ENCODE measurements around the gene MUCL1. TPM values are rescaled to one million over a fixed set of nuclear protein-coding genes. Genes with fewer than 3 reads are reported as not detected.
"Not testable (repeated sequence)": the region's sequence is repeated elsewhere in the genome, so short reads cannot be mapped to it uniquely, and the experiment has no call there.

Gene MUCL1
- total and polyA plus RNA-seq, 2 donors (not counting 1 experiment from before 2014, with no cell fraction given) = not detected

- H3K27me3 ChIP-seq (ENCODE audit: control insufficient read depth, insufficient read depth, low read length) = no peaks in the 10 kb centered on the region
- no peak overlapping the region for H3K4me3 ChIP-seq (replicated peaks in 1 of 4; ENCODE audit: control extremely low read depth in 1 of 4, insufficient read depth in 1 of 4, low read depth in 3 of 4, low read length in 4 of 4)
- no peaks in the 10 kb centered on the region for H3K9me3 ChIP-seq (ENCODE audit: control insufficient read depth, insufficient read depth, low read depth, low read length)
- no peak overlapping the region for H3K4me2 ChIP-seq (ENCODE audit: extremely low read depth, insufficient read depth, low read length)
- H2AFZ ChIP-seq (ENCODE audit: low read length) = no peak overlapping the region
- no peak overlapping the region for H3K27ac ChIP-seq (ENCODE audit: insufficient read depth, low read length)
- no peaks in the 10 kb centered on the region for H3K4me1 ChIP-seq (ENCODE audit: control insufficient read depth, extremely low read depth, insufficient read depth, low read length)
- no peaks in the 10 kb centered on the region for H4K20me1 ChIP-seq (ENCODE audit: control insufficient read depth, extremely low read depth, insufficient read depth, low read length)
- H3K9ac ChIP-seq (ENCODE audit: insufficient read depth, low read length) = no peak overlapping the region
- no peak for TF ChIP-seq EZH2 (IDR thresholded peaks at IDR 0.05; ENCODE audit: low read length, missing control alignments)
- TF ChIP-seq CTCF (conservative IDR thresholded peaks at IDR 0.05 in 1 of 2, IDR thresholded peaks at IDR 0.05 in 1 of 2; ENCODE audit: low read depth in 1 of 2, low read length in 2 of 2) = no peak
- H3K36me3 ChIP-seq (ENCODE audit: control insufficient read depth, insufficient read depth, low read length) = no peaks in the 10 kb centered on the region
- DNase-seq (ENCODE audit: low read depth in 2 of 2) = no peak
- no peaks in the 10 kb centered on the region for H3K79me2 ChIP-seq (ENCODE audit: control insufficient read depth, insufficient read depth, low read length)
Observed at GRCh38 chr12:54882079-54882478, 27.8 kb downstream of the MUCL1 start.

- not testable (repeated sequence) for H3K4me1 ChIP-seq (ENCODE audit: control insufficient read depth, extremely low read depth, insufficient read depth, low read length); DNase-seq (ENCODE audit: low read depth in 2 of 2); H3K27me3 ChIP-seq (ENCODE audit: control insufficient read depth, insufficient read depth, low read length); H3K4me3 ChIP-seq (replicated peaks in 1 of 4; ENCODE audit: control extremely low read depth in 1 of 4, insufficient read depth in 1 of 4, low read depth in 3 of 4, low read length in 4 of 4); H2AFZ ChIP-seq (ENCODE audit: low read length); H3K9me3 ChIP-seq (ENCODE audit: control insufficient read depth, insufficient read depth, low read depth, low read length); H3K9ac ChIP-seq (ENCODE audit: insufficient read depth, low read length); H3K4me2 ChIP-seq (ENCODE audit: extremely low read depth, insufficient read depth, low read length); H3K79me2 ChIP-seq (ENCODE audit: control insufficient read depth, insufficient read depth, low read length); H4K20me1 ChIP-seq (ENCODE audit: control insufficient read depth, extremely low read depth, insufficient read depth, low read length); H3K27ac ChIP-seq (ENCODE audit: insufficient read depth, low read length); H3K36me3 ChIP-seq (ENCODE audit: control insufficient read depth, insufficient read depth, low read length)
Observed at GRCh38 chr12:54882597-54882996, 28.3 kb downstream of the MUCL1 start.

- not testable (repeated sequence) for H3K4me3 ChIP-seq (replicated peaks in 1 of 4; ENCODE audit: control extremely low read depth in 1 of 4, insufficient read depth in 1 of 4, low read depth in 3 of 4, low read length in 4 of 4)
Observed at GRCh38 chr12:54888428-54888827, 34.1 kb downstream of the MUCL1 start.

DNA sequence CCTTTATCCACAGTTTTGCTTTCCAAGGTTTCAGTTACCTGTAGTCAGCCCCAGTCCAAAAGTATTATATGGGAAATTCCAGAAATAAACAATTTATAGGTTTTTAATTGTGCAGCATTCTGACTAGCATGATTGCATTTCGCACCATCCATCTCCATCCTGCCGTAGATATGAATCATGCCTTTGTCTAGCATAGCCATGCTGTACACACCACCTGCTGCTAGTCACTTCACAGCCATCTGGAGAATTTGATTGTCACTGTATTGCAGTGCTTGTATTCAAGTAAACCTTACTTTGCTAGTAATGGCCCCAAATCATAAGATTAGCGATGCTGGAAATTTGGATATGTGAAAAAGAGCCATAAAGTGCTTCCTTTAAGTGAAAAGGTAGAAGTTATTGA lies 36.0 kb downstream of the MUCL1 start:
- no peaks in the 10 kb centered on the region for H3K79me2 ChIP-seq (ENCODE audit: control insufficient read depth, insufficient read depth, low read length)
- H3K36me3 ChIP-seq (ENCODE audit: control insufficient read depth, insufficient read depth, low read length) = no peaks in the 10 kb centered on the region
- no peaks in the 10 kb centered on the region for H4K20me1 ChIP-seq (ENCODE audit: control insufficient read depth, extremely low read depth, insufficient read depth, low read length)
- no peak for DNase-seq (ENCODE audit: low read depth in 2 of 2)
- H3K4me3 ChIP-seq (replicated peaks in 1 of 4; ENCODE audit: control extremely low read depth in 1 of 4, insufficient read depth in 1 of 4, low read depth in 3 of 4, low read length in 4 of 4) = no peak overlapping the region
- no peak overlapping the region for H3K4me2 ChIP-seq (ENCODE audit: extremely low read depth, insufficient read depth, low read length)
- no peak overlapping the region for H2AFZ ChIP-seq (ENCODE audit: low read length)
- TF ChIP-seq EZH2 (IDR thresholded peaks at IDR 0.05; ENCODE audit: low read length, missing control alignments) (no peak), CTCF (conservative IDR thresholded peaks at IDR 0.05 in 1 of 2, IDR thresholded peaks at IDR 0.05 in 1 of 2; ENCODE audit: low read depth in 1 of 2, low read length in 2 of 2) (no peak)
- H3K9me3 ChIP-seq (ENCODE audit: control insufficient read depth, insufficient read depth, low read depth, low read length) = no peaks in the 10 kb centered on the region
- H3K27ac ChIP-seq (ENCODE audit: insufficient read depth, low read length) = no peak overlapping the region
- no peaks in the 10 kb centered on the region for H3K4me1 ChIP-seq (ENCODE audit: control insufficient read depth, extremely low read depth, insufficient read depth, low read length)
- no peak overlapping the region for H3K9ac ChIP-seq (ENCODE audit: insufficient read depth, low read length)
- H3K27me3 ChIP-seq (ENCODE audit: control insufficient read depth, insufficient read depth, low read length) = no peaks in the 10 kb centered on the region

More at GRCh38 chr12:54888428-54888827, 34.1 kb downstream of the MUCL1 start:
- not testable (repeated sequence) for H3K27ac ChIP-seq (ENCODE audit: insufficient read depth, low read length); H3K9ac ChIP-seq (ENCODE audit: insufficient read depth, low read length); H2AFZ ChIP-seq (ENCODE audit: low read length); H3K79me2 ChIP-seq (ENCODE audit: control insufficient read depth, insufficient read depth, low read length); H3K4me2 ChIP-seq (ENCODE audit: extremely low read depth, insufficient read depth, low read length); H3K9me3 ChIP-seq (ENCODE audit: control insufficient read depth, insufficient read depth, low read depth, low read length); H4K20me1 ChIP-seq (ENCODE audit: control insufficient read depth, extremely low read depth, insufficient read depth, low read length); H3K27me3 ChIP-seq (ENCODE audit: control insufficient read depth, insufficient read depth, low read length); H3K4me1 ChIP-seq (ENCODE audit: control insufficient read depth, extremely low read depth, insufficient read depth, low read length); H3K36me3 ChIP-seq (ENCODE audit: control insufficient read depth, insufficient read depth, low read length); DNase-seq (ENCODE audit: low read depth in 2 of 2)
